Psoas muscle (tissue), 8 donors: Measurements from ENCODE around the gene KCNMA1. TPM values are rescaled to one million over a fixed set of nuclear protein-coding genes. Genes with fewer than 3 reads are reported as not detected.
A peak's percentile ranks its signal among the peaks of the same experiment; 100 is the strongest.

Source experiments
- ATAC-seq, 4 donors: fragments of 200-7000 bp; cut with Tn5 transposase; one replicate each; pipeline ENCODE4 v1.9.1; 2020; ENCODE audit warnings: moderate library complexity in 3 of 4, mild to moderate bottlenecking in 2 of 4
- DNase-seq, 2 donors: peaks; one replicate each; pipeline ENCODE4 v3.0.0-alpha.2; 2020
- H3K27ac ChIP-seq: fragments of 200-600 bp; one replicate; pipeline ENCODE4 v1.8.0; 2022
- H3K27me3 ChIP-seq, 3 donors: fragments of 200-600 bp in 1 of 3; one replicate each; pipeline versions ENCODE4 v1.6.1 to v1.8.0; 2013 to 2022; ENCODE audit warnings: low read length in 2 of 3, mild to moderate bottlenecking in 2 of 3, moderate library complexity in 1 of 3; ENCODE audit not compliant: insufficient read depth in 3 of 3
- H3K36me3 ChIP-seq, 2 donors: fragments of 200-600 bp in 1 of 2; one replicate each; pipeline versions ENCODE4 v1.6.1 to v1.8.0; 2013 to 2022; ENCODE audit warnings: low read depth in 1 of 2, mild to moderate bottlenecking in 1 of 2, moderate library complexity in 1 of 2; ENCODE audit not compliant: insufficient read depth in 1 of 2
- H3K4me1 ChIP-seq: fragments of 200-600 bp; one replicate; pipeline ENCODE4 v1.8.0; 2022
- H3K4me3 ChIP-seq: fragments of 200-600 bp; one replicate; pipeline ENCODE4 v1.8.0; 2022; ENCODE audit warnings: mild to moderate bottlenecking
- H3K9me3 ChIP-seq: fragments of 200-600 bp; one replicate; pipeline ENCODE4 v1.8.0; 2022
- CTCF ChIP-seq: fragments of 200-600 bp; IDR thresholded peaks from one replicate; pipeline ENCODE4 v1.8.0; 2022; ENCODE audit warnings: antibody characterized with exemption
- WGBS, 3 donors: extraction: QIAGEN DNeasy Blood & Tissue Kit; methylation state at CpG; one replicate each; pipeline versions ENCODE4 v1.1.6 to v1.1.7; 2013; 5-methylcytosine and 5-hydroxymethylcytosine counted together
- intact Hi-C, 2 donors: fragments of 100-400 bp; cut with DNase I; formaldehyde crosslinking; loops; one replicate each; pipeline versions ENCODE4 v1.11.0 to v1.14.2; 2022
- polyA plus RNA-seq, 3 donors: library from polyadenylated mRNA; stranded (reverse); fragments of 200-250 nt; gene quantifications; one replicate each; pipeline ENCODE4 v1.2.3, GENCODE V29; 2013
- total RNA-seq, 4 donors: library from RNA; stranded (reverse); fragmentation: NEBNext Ultra II Directional in 2 of 4; extraction: Animal tissue kit (Norgen Biotek cat#: 25700) in 2 of 4; gene quantifications; one replicate each; pipeline versions ENCODE4 v1.2.1 to v1.2.4, GENCODE V29; 2021 to 2023
- donor health status: healthy with polysubstance abuse.
- donor health status: DM: no; HTN: no; CAD: no; lungs with moderate emphysema.
- donor health status: Bipolar disorder and iron deficiency.
- donor health status: healthy.
- donor health status: DM: yes; HTN: yes; CAD: no.
- donor health status: DM: no; HTN: no; CAD: no.
- donor health status: DM: no; HTN: no; CAD: no.
- donor health status: DM: yes; HTN: yes; CAD: no.

KCNMA1 gene
- total and polyA plus RNA-seq, 7 donors, result 7.9 to 53.0 (median 41.9) TPM

GRCh38 chr10:77458986-77459590, 178.5 kb downstream of the KCNMA1 start:
- H3K27me3 ChIP-seq, result no peaks in the 10 kb centered on the region
- intact Hi-C loops, result no loop called here
- no peak overlapping the region for H3K27ac ChIP-seq
- H3K36me3 ChIP-seq, result no peaks in the 10 kb centered on the region
- no peak for DNase-seq
- H3K4me3 ChIP-seq, result no peak overlapping the region
- peak; percentile 47 to 81 (median 72) for ATAC-seq
- TF ChIP-seq CTCF, result no peak
- no peaks in the 10 kb centered on the region for H3K9me3 ChIP-seq
- peaks cover 12% of the 10 kb centered on the region for H3K4me1 ChIP-seq
- 80 to 87% (median 81%) methylated on average over 3 of the region's 3 CpGs for WGBS, 3 donors

GRCh38 chr10:77457721-77458120, 179.9 kb downstream of the KCNMA1 start:
- Histone ChIP-seq H3K27me3 (no peaks in the 10 kb centered on the region), H3K4me3 (no peak overlapping the region), H3K27ac (no peak overlapping the region), H3K9me3 (no peaks in the 10 kb centered on the region), H3K36me3 (no peaks in the 10 kb centered on the region), H3K4me1 (no peaks in the 10 kb centered on the region)
- no peak for ATAC-seq
- WGBS, 3 donors, result 67 to 77% (median 69%) methylated on average over 7 of the region's 7 CpGs
- DNase-seq, result no peak
- no peak for TF ChIP-seq CTCF
- intact Hi-C loops, result no loop called here

GRCh38 chr10:77457266-77457665, 180.3 kb downstream of the KCNMA1 start:
- no peak for TF ChIP-seq CTCF
- DNase-seq (no peak), ATAC-seq (no peak)
- intact Hi-C loops, result no loop called here
- Histone ChIP-seq H3K4me3 (no peak overlapping the region), H3K27me3 (no peaks in the 10 kb centered on the region), H3K9me3 (no peaks in the 10 kb centered on the region), H3K36me3 (no peaks in the 10 kb centered on the region), H3K4me1 (no peaks in the 10 kb centered on the region), H3K27ac (no peak overlapping the region)
- WGBS, 3 donors, result 75 to 100% (median 85%) methylated on average over 1 of the region's 1 CpG

GRCh38 chr10:77456414-77456813, 181.2 kb downstream of the KCNMA1 start:
- no peak for TF ChIP-seq CTCF
- DNase-seq (no peak), ATAC-seq (no peak)
- Histone ChIP-seq H3K27ac (no peak overlapping the region), H3K36me3 (no peaks in the 10 kb centered on the region), H3K4me1 (no peaks in the 10 kb centered on the region), H3K9me3 (no peaks in the 10 kb centered on the region), H3K27me3 (no peaks in the 10 kb centered on the region), H3K4me3 (no peak overlapping the region)
- WGBS, 3 donors, result 64 to 76% (median 72%) methylated on average over 5 of the region's 5 CpGs
- intact Hi-C loops, result no loop called here

GRCh38 chr10:77455561-77455960, 182.0 kb downstream of the KCNMA1 start:
- Histone ChIP-seq H3K36me3 (no peaks in the 10 kb centered on the region), H3K9me3 (no peaks in the 10 kb centered on the region), H3K27me3 (no peaks in the 10 kb centered on the region), H3K4me3 (no peak overlapping the region), H3K4me1 (no peaks in the 10 kb centered on the region), H3K27ac (no peak overlapping the region)
- ATAC-seq, result peak in 1 of 4 donors; percentile 69
- WGBS, 3 donors, result 76 to 89% (median 84%) methylated on average over 2 of the region's 2 CpGs
- no peak for DNase-seq
- intact Hi-C loops, result no loop called here
- no peak for TF ChIP-seq CTCF
